ENCODE results near the gene AMIGO3. TPM values are rescaled to one million over a fixed set of nuclear protein-coding genes. Genes with fewer than 3 reads are reported as not detected.

The AMIGO3 gene
- total and polyA plus RNA-seq, 2 of the 8 experiments (the other 6 are each of a cell fraction or from before 2014, with no cell fraction given), result 1.6 to 8.8 TPM

DNA sequence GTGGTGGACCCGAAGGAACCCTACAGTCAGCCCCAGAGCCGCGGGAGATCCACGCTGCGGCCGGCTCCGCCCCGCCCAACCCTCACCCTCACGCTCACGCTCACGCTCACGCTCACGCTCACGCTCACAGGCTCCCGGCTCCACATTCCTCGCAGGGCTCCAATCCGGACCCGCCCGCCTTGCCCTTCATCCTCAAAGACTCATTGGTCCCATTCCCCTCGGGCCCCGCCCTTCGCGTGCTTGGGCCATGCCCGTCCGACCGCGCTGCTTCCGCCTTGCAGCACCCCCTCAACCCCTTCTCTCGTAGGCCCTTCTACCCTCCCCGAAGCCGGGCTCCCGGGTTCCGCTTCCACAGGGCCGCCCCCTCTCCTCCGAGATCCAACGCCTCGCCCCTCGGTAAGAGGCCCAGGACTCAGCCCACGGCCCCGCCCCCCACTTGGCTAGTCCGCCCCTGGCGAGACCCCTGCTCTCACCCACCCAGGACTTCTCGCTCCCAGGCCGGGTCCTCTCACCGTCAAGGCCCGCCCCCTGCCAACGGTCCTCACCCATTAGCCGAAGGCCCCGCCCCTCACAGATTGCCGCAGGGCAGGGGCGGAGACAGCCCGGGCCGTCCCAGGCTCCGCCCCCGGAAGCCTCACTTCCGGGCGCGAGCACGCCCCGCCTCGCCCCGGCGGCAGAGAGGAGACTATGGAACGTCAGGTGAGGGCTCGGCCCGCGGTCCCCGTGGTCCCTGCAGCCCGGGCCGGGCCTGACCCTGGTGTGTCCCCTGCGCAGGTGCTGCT, 45.6 kb downstream of the AMIGO3 start, which contains the start of gene APEH (continued):
- TF ChIP-seq, protein P1, sequence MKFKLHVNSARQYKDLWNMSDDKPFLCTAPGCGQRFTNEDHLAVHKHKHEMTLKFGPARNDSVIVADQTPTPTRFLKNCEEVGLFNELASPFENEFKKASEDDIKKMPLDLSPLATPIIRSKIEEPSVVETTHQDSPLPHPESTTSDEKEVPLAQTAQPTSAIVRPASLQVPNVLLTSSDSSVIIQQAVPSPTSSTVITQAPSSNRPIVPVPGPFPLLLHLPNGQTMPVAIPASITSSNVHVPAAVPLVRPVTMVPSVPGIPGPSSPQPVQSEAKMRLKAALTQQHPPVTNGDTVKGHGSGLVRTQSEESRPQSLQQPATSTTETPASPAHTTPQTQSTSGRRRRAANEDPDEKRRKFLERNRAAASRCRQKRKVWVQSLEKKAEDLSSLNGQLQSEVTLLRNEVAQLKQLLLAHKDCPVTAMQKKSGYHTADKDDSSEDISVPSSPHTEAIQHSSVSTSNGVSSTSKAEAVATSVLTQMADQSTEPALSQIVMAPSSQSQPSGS (IDR thresholded peaks at IDR 0.05; ENCODE audit: low read length), result no peak
- TF ChIP-seq PHF8 (conservative IDR thresholded peaks at IDR 0.05; ENCODE audit: low read depth, low read length) (peak; percentile 85), POU5F1 (IDR thresholded peaks at IDR 0.05; ENCODE audit: low read depth, low read length) (no peak), HDAC6 (IDR thresholded peaks at IDR 0.05; ENCODE audit: low read depth, low read length) (no peak), MAFK (IDR thresholded peaks at IDR 0.05; ENCODE audit: low read depth, low read length) (no peak), SP2 (IDR thresholded peaks at IDR 0.05; ENCODE audit: low read length) (no peak), RBBP5 (IDR thresholded peaks at IDR 0.05; ENCODE audit: borderline replicate concordance, low read depth, low read length) (0 out of 2 replicates have a peak, but pooled peaks have one; percentile 6), TAF1 (IDR thresholded peaks at IDR 0.05; ENCODE audit: low read depth, low read length) (peak; percentile 60), CBX8 (IDR thresholded peaks at IDR 0.05; ENCODE audit: borderline replicate concordance, low read depth, low read length) (no peak), ASH2L (IDR thresholded peaks at IDR 0.05; ENCODE audit: low read length) (peak; percentile 79), JUN (IDR thresholded peaks at IDR 0.05; ENCODE audit: low read depth, low read length) (no peak), JUND (IDR thresholded peaks at IDR 0.05; ENCODE audit: low read length) (no peak), HDAC2 (IDR thresholded peaks at IDR 0.05; ENCODE audit: borderline replicate concordance in 1 of 2, low read depth in 2 of 2, low read length in 2 of 2) (no peak), E2F6 (IDR thresholded peaks at IDR 0.05) (no peak; the same call in none of the 2 replicates), SRF (IDR thresholded peaks at IDR 0.05; ENCODE audit: low read depth, low read length) (0 out of 2 replicates have a peak, but pooled peaks have one; percentile 8), KDM5A (IDR thresholded peaks at IDR 0.05; ENCODE audit: low read length) (peak; percentile 34; the same call in 1 of the 2 replicates), TEAD4 (IDR thresholded peaks at IDR 0.05; ENCODE audit: low read depth, low read length) (peak; percentile 66)
- TF ChIP-seq, protein P2, sequence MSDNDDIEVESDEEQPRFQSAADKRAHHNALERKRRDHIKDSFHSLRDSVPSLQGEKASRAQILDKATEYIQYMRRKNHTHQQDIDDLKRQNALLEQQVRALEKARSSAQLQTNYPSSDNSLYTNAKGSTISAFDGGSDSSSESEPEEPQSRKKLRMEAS (IDR thresholded peaks at IDR 0.05), result peak; percentile 59
